A673 (cell line): ENCODE data around the gene PPP1R13B. TPM values are rescaled to one million over a fixed set of nuclear protein-coding genes. Genes with fewer than 3 reads are reported as not detected.

ENCODE experiments used
- BruUV-seq: library from RNA; stranded (reverse); fragments of 400-500 nt; replicated peaks from 2 replicates; lab custom pipeline; 2021; lab: Mats Ljungman, UMichigan
- CTCF ChIA-PET: fragments of 300-600 bp; sonication (Branson Sonifier 250); formaldehyde crosslinking; loops from one replicate; lab custom pipeline; 2022; ENCODE audit warnings: antibody characterized with exemption; lab: Charles Lee
- POLR2A ChIA-PET: fragments of 300-600 bp; sonication (Branson Sonifier 250); formaldehyde crosslinking; loops from one replicate; lab custom pipeline; 2022; ENCODE audit warnings: antibody characterized with exemption; ENCODE audit not compliant: low non-redundant PET; lab: Charles Lee
- DNase-seq: peaks from one replicate; pipeline ENCODE4 v3.0.0-alpha.2; 2015; ENCODE audit warnings: low spot score
- H3K27ac ChIP-seq: fragments of 200-600 bp; sonication (generic); 2 replicates; pipeline ENCODE4 v1.5.1; 2016; ENCODE audit warnings: mixed run types, low read depth, mild to moderate bottlenecking, mixed read lengths, antibody characterized with exemption, low read length; ENCODE audit not compliant: poor library complexity, severe bottlenecking
- H3K27me3 ChIP-seq: fragments of 200-600 bp; sonication (generic); replicated peaks from 2 replicates; pipeline ENCODE4 v1.6.1; 2017; ENCODE audit warnings: mixed run types, low read depth, mild to moderate bottlenecking, mixed read lengths, antibody characterized with exemption, low read length; ENCODE audit not compliant: insufficient read depth, poor library complexity
- H3K36me3 ChIP-seq: fragments of 200-600 bp; sonication (generic); 2 replicates; pipeline ENCODE4 v1.6.1; 2016; ENCODE audit warnings: mixed run types, mild to moderate bottlenecking, mixed read lengths, antibody characterized with exemption, low read length; ENCODE audit not compliant: insufficient read depth, poor library complexity, severe bottlenecking
- H3K4me1 ChIP-seq: fragments of 200-600 bp; sonication (generic); 2 replicates; pipeline ENCODE4 v1.6.1; 2017; ENCODE audit warnings: mixed run types, mild to moderate bottlenecking, mixed read lengths, antibody characterized with exemption, low read length; ENCODE audit not compliant: insufficient read depth, poor library complexity, severe bottlenecking
- H3K4me3 ChIP-seq: fragments of 200-600 bp; sonication (generic); 2 replicates; pipeline ENCODE4 v1.5.1; 2016; ENCODE audit warnings: low read depth, mixed run types, mild to moderate bottlenecking, mixed read lengths, low read length; ENCODE audit not compliant: poor library complexity, severe bottlenecking
- H3K9me3 ChIP-seq: fragments of 200-600 bp; sonication (generic); 2 replicates; pipeline ENCODE4 v1.6.1; 2016; ENCODE audit warnings: mixed run types, low read depth, mild to moderate bottlenecking, mixed read lengths, antibody characterized with exemption, low read length; ENCODE audit not compliant: poor library complexity, severe bottlenecking
- EZH2 ChIP-seq: fragments of 200-600 bp; sonication (generic); IDR thresholded peaks from 2 replicates; pipeline ENCODE4 v1.6.1; 2017; ENCODE audit warnings: borderline replicate concordance, low read depth, mild to moderate bottlenecking, mixed read lengths, antibody characterized with exemption, low read length; ENCODE audit not compliant: poor library complexity, severe bottlenecking
- intact Hi-C: fragments of 100-400 bp; cut with micrococcal nuclease; formaldehyde crosslinking; loops from one replicate; pipeline ENCODE4 v1.10.0; 2022; ENCODE audit not compliant: unreplicated experiment
- total RNA-seq: library from RNA; stranded (reverse); gene quantifications from 2 replicates; pipeline ENCODE4 v1.2.3, GENCODE V29; 2021
- TF ChIP-seq, protein P1 (sequence below): fragments of 300-800, 200-600 bp; sonication (generic); conservative IDR thresholded peaks from 2 replicates; pipeline ENCODE4 v1.5.1; 2017; ENCODE audit warnings: low read depth, mild to moderate bottlenecking, antibody characterized with exemption, low read length, moderate library complexity, mixed read lengths

Gene PPP1R13B
- total RNA-seq, 1 experiment from 2014 or later: 4.8 TPM

GRCh38 chr14:103894723-103895059, 47.3 kb upstream of the PPP1R13B start:
- POLR2A ChIA-PET: no interaction called here
- Histone ChIP-seq H3K4me3 (no peak overlapping the region), H3K4me1 (no peaks in the 10 kb centered on the region), H3K27ac (no peak overlapping the region), H3K9me3 (no peaks in the 10 kb centered on the region), H3K36me3 (no peaks in the 10 kb centered on the region), H3K27me3 (no peaks in the 10 kb centered on the region)
- intact Hi-C loops: no loop called here
- BruUV-seq: no TSS peak
- DNase-seq: no peak
- no peak for TF ChIP-seq EZH2
- TF ChIP-seq, protein P1, sequence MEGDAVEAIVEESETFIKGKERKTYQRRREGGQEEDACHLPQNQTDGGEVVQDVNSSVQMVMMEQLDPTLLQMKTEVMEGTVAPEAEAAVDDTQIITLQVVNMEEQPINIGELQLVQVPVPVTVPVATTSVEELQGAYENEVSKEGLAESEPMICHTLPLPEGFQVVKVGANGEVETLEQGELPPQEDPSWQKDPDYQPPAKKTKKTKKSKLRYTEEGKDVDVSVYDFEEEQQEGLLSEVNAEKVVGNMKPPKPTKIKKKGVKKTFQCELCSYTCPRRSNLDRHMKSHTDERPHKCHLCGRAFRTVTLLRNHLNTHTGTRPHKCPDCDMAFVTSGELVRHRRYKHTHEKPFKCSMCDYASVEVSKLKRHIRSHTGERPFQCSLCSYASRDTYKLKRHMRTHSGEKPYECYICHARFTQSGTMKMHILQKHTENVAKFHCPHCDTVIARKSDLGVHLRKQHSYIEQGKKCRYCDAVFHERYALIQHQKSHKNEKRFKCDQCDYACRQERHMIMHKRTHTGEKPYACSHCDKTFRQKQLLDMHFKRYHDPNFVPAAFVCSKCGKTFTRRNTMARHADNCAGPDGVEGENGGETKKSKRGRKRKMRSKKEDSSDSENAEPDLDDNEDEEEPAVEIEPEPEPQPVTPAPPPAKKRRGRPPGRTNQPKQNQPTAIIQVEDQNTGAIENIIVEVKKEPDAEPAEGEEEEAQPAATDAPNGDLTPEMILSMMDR: no peak
- CTCF ChIA-PET: no interaction called here

DNA sequence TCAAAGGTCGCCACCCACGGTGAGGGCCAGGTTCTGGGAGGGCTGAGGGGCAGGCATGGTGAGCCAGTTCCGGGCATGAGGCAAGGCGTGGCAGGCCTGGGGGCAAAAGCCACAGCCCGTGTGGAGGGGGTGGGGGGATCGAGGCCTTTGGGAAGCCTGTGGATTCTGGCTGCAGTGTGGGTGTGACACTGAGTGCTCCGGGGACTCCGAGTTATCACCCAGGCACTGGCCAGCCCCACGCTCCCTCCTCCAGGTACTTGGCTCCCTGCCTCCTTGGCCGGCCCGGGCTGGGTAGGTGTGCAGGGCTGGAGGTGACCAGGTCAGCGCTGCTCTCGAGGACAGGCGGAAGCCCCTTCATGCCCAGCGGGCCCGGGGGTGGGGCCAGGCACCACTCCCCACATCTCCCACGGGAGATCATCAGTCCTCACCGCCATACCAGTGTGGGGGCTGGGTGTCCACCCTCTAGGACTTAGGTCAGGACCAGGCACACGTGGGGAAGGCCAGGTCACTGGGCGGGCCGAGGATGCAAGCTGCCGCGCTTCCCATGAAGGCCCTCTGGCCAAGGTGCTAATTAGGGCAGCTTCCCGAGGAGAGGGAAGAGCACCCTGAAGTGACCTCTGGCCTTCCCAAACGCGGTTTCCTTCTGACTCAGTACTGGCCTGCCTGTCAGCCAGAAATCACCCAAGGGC, 46.8 kb upstream of the PPP1R13B start:
- Histone ChIP-seq H3K4me3 (no peak overlapping the region), H3K4me1 (no peaks in the 10 kb centered on the region), H3K27me3 (no peaks in the 10 kb centered on the region), H3K9me3 (no peaks in the 10 kb centered on the region), H3K36me3 (no peaks in the 10 kb centered on the region), H3K27ac (no peak overlapping the region)
- TF ChIP-seq, protein P1: no peak
- no peak for TF ChIP-seq EZH2
- no peak for DNase-seq
- no TSS peak for BruUV-seq
- ChIA-PET CTCF (no interaction called here), POLR2A (no interaction called here)
- intact Hi-C loops: no loop called here

- POLR2A ChIA-PET: no interaction called here
- TF ChIP-seq, protein P1: no peak
- TF ChIP-seq EZH2: no peak
- Histone ChIP-seq H3K27ac (no peak overlapping the region), H3K4me1 (no peaks in the 10 kb centered on the region), H3K36me3 (no peaks in the 10 kb centered on the region), H3K27me3 (no peaks in the 10 kb centered on the region), H3K4me3 (no peak overlapping the region), H3K9me3 (no peaks in the 10 kb centered on the region)
- CTCF ChIA-PET: no interaction called here
- intact Hi-C loops: no loop called here
- no peak for DNase-seq
- no TSS peak for BruUV-seq
Measured at GRCh38 chr14:103892247-103892646, 44.9 kb upstream of the PPP1R13B start.
